C4-2B (cell line): Measurements from ENCODE around the gene COPS2.

Experiments
- ZFX ChIP-seq: fragments of 450-650 bp; IDR thresholded peaks from 2 replicates; pipeline ENCODE4 v1.6.1; 2017
- TF ChIP-seq, protein P1 (sequence below): fragments of 450-650 bp; conservative IDR thresholded peaks from 2 replicates; pipeline ENCODE4 v1.5.1; 2017; ENCODE audit warnings: mild to moderate bottlenecking

DNA sequence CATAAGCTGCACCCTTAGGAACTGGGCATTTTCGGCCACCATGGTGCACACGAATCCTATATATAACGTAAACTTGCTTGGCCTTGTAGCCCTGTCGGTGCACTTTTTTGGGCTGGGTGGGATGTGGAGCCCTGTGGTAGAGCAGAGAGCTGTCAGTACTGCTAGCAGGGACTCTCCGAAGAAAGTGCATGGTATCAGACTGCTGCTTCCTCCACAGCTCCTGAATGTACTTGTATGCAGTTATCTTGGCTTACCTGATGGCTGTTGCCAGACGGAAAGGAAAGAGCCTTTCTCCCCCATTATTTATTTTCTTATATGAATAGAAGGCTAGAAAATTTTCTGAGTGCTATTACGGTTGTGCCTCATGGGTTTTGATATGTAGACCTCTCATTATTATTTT lies 23.1 kb upstream of the COPS2 start:
- TF ChIP-seq, protein P1, sequence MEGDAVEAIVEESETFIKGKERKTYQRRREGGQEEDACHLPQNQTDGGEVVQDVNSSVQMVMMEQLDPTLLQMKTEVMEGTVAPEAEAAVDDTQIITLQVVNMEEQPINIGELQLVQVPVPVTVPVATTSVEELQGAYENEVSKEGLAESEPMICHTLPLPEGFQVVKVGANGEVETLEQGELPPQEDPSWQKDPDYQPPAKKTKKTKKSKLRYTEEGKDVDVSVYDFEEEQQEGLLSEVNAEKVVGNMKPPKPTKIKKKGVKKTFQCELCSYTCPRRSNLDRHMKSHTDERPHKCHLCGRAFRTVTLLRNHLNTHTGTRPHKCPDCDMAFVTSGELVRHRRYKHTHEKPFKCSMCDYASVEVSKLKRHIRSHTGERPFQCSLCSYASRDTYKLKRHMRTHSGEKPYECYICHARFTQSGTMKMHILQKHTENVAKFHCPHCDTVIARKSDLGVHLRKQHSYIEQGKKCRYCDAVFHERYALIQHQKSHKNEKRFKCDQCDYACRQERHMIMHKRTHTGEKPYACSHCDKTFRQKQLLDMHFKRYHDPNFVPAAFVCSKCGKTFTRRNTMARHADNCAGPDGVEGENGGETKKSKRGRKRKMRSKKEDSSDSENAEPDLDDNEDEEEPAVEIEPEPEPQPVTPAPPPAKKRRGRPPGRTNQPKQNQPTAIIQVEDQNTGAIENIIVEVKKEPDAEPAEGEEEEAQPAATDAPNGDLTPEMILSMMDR = no peak
- TF ChIP-seq ZFX = no peak
